ENCODE data around the gene GAS6.

- TF ChIP-seq CTCF (conservative IDR thresholded peaks at IDR 0.05 in 1 of 2, IDR thresholded peaks at IDR 0.05 in 1 of 2; ENCODE audit: extremely low read depth in 1 of 2, insufficient read depth in 1 of 2, low read depth in 1 of 2, low read length in 2 of 2) = no peak
- TF ChIP-seq EZH2 (IDR thresholded peaks at IDR 0.05; ENCODE audit: borderline replicate concordance, low read length) = no peak
Measured at GRCh38 chr13:113862931-113863523, 849 bp downstream of the GAS6 start.

Data from mammary epithelial cell (primary cell).